IMR-90 (cell line): ENCODE data around the gene PLEKHO2. TPM values are rescaled to one million over a fixed set of nuclear protein-coding genes. Genes with fewer than 3 reads are reported as not detected.
A peak's percentile ranks its signal among the peaks of the same experiment; 100 is the strongest.

Experiments used
- ATAC-seq: fragments of 200-7000 bp; cut with Tn5 transposase; 2 replicates; pipeline ENCODE4 v1.9.1; 2020; ENCODE audit warnings: low read depth, mild to moderate bottlenecking, moderate library complexity
- BruUV-seq: library from RNA; stranded (reverse); fragments of 400-500 nt; replicated peaks from 2 replicates; lab custom pipeline; 2021; lab: Mats Ljungman, UMichigan
- CTCF ChIA-PET: fragments of 300-600 bp; formaldehyde crosslinking; extraction: SDS; loops from one replicate; lab custom pipeline; 2021; ENCODE audit warnings: antibody characterized with exemption; lab: Yijun Ruan, JAX
- POLR2A ChIA-PET: fragments of 300-600 bp; sonication (Branson Sonifier 250); formaldehyde crosslinking; loops from one replicate; lab custom pipeline; 2022; ENCODE audit warnings: antibody characterized with exemption; ENCODE audit not compliant: unreplicated experiment; lab: Charles Lee
- DNase-seq: peaks from one replicate; pipeline ENCODE4 v3.0.0; 2013
- H2AFZ ChIP-seq: replicated peaks from 2 replicates; pipeline ENCODE3; 2013; ENCODE audit warnings: low read length, mild to moderate bottlenecking; ENCODE audit not compliant: poor library complexity
- H2AK5ac ChIP-seq: 2 replicates; pipeline ENCODE4 v1.6.1; 2013; ENCODE audit warnings: low read depth, low read length, inconsistent platforms
- H2AK9ac ChIP-seq: replicated peaks from 2 replicates; pipeline ENCODE3; 2013; ENCODE audit warnings: mild to moderate bottlenecking, low read depth, low read length, moderate library complexity; ENCODE audit not compliant: poor library complexity
- H2BK120ac ChIP-seq: 2 replicates; pipeline ENCODE4 v1.6.1; 2013; ENCODE audit warnings: low read depth, low read length, inconsistent platforms
- H2BK15ac ChIP-seq: 3 replicates; pipeline ENCODE4 v1.6.1; 2013; ENCODE audit warnings: low read depth, low read length, inconsistent platforms
- H2BK20ac ChIP-seq: 2 replicates; pipeline ENCODE4 v1.6.1; 2013; ENCODE audit warnings: low read depth, mild to moderate bottlenecking, inconsistent platforms, low read length, moderate library complexity
- H2BK5ac ChIP-seq: 2 replicates; pipeline ENCODE4 v1.6.1; 2013; ENCODE audit warnings: mild to moderate bottlenecking, low read depth, low read length, inconsistent platforms; ENCODE audit not compliant: poor library complexity, severe bottlenecking
- H3K14ac ChIP-seq: replicated peaks from 2 replicates; pipeline ENCODE4 v1.6.1; 2013; ENCODE audit warnings: low read depth, low read length, inconsistent platforms
- H3K18ac ChIP-seq: 2 replicates; pipeline ENCODE4 v1.6.1; 2013; ENCODE audit warnings: low read depth, low read length, control low read depth
- H3K23ac ChIP-seq: 2 replicates; pipeline ENCODE4 v1.6.1; 2013; ENCODE audit warnings: low read depth, low read length, inconsistent platforms
- H3K27ac ChIP-seq: 2 replicates; pipeline ENCODE4 v1.5.1; 2013; ENCODE audit warnings: mild to moderate bottlenecking, control low read depth, low read length; ENCODE audit not compliant: insufficient read depth
- H3K27me3 ChIP-seq: 2 replicates; pipeline ENCODE4 v1.6.1; 2013; ENCODE audit warnings: low read length; ENCODE audit not compliant: control insufficient read depth, insufficient read depth
- H3K36me3 ChIP-seq: 2 replicates; pipeline ENCODE4 v1.6.1; 2013; ENCODE audit warnings: low read length, mixed read lengths; ENCODE audit not compliant: control insufficient read depth, insufficient read depth
- H3K4ac ChIP-seq: 2 replicates; pipeline ENCODE4 v1.6.1; 2013; ENCODE audit warnings: low read depth, low read length, inconsistent platforms
- H3K4me1 ChIP-seq: 2 replicates; pipeline ENCODE4 v1.6.1; 2013; ENCODE audit warnings: low read length, mixed read lengths; ENCODE audit not compliant: control insufficient read depth, insufficient read depth
- H3K4me2 ChIP-seq: 2 replicates; pipeline ENCODE4 v1.6.1; 2013; ENCODE audit warnings: low read depth, mild to moderate bottlenecking, control low read depth, low read length, moderate library complexity
- H3K4me3 ChIP-seq: 2 replicates; pipeline ENCODE4 v1.5.1; 2013; ENCODE audit warnings: low read depth, mild to moderate bottlenecking, control low read depth, low read length, moderate library complexity; ENCODE audit not compliant: insufficient read depth
- H3K56ac ChIP-seq: 2 replicates; pipeline ENCODE4 v1.6.1; 2013; ENCODE audit warnings: low read length, inconsistent platforms; ENCODE audit not compliant: insufficient read depth; ENCODE audit errors: extremely low read depth
- H3K79me1 ChIP-seq, 2 experiments: 2 replicates each; pipeline ENCODE4 v1.6.1; 2013; ENCODE audit warnings: low read length in 2 of 2, inconsistent platforms in 1 of 2, low read depth in 1 of 2
- H3K9ac ChIP-seq: 2 replicates; pipeline ENCODE4 v1.6.1; 2013; ENCODE audit warnings: low read depth, low read length, control low read depth
- H3K9me1 ChIP-seq: 2 replicates; pipeline ENCODE4 v1.6.1; 2013; ENCODE audit warnings: low read length, inconsistent platforms; ENCODE audit not compliant: insufficient read depth
- H3K9me3 ChIP-seq: 2 replicates; pipeline ENCODE4 v1.6.1; 2013; ENCODE audit warnings: low read length; ENCODE audit not compliant: control insufficient read depth, insufficient read depth
- H4K20me1 ChIP-seq: 2 replicates; pipeline ENCODE4 v1.6.1; 2013; ENCODE audit warnings: low read length, inconsistent platforms; ENCODE audit not compliant: insufficient read depth
- H4K5ac ChIP-seq: 2 replicates; pipeline ENCODE4 v1.6.1; 2013; ENCODE audit warnings: mild to moderate bottlenecking, low read depth, low read length, control low read depth
- H4K8ac ChIP-seq, 2 experiments: 2 replicates each; pipeline ENCODE4 v1.6.1; 2013; ENCODE audit warnings: low read depth in 2 of 2, low read length in 2 of 2, control low read depth in 1 of 2, inconsistent platforms in 1 of 2
- H4K91ac ChIP-seq: 2 replicates; pipeline ENCODE4 v1.6.1; 2013; ENCODE audit warnings: low read depth, low read length, inconsistent platforms; ENCODE audit not compliant: insufficient read depth
- CHD1 ChIP-seq: IDR thresholded peaks from 2 replicates; pipeline ENCODE4 v1.6.1; 2012; ENCODE audit warnings: low read depth, low read length, improper control_type of control experiment
- CTCF ChIP-seq: conservative IDR thresholded peaks from 2 replicates; pipeline ENCODE4 v1.5.1; 2012; ENCODE audit warnings: mild to moderate bottlenecking, low read depth, low read length, improper control_type of control experiment
- FOS ChIP-seq: fragments of 150-350 bp; IDR thresholded peaks from 2 replicates; pipeline ENCODE4 v1.6.1; 2016; ENCODE audit warnings: low read depth, low read length
- POLR2A ChIP-seq: IDR thresholded peaks from 2 replicates; pipeline ENCODE4 v1.6.1; 2012; ENCODE audit warnings: mild to moderate bottlenecking, low read depth, low read length
- SMC3 ChIP-seq: fragments of 150-350 bp; IDR thresholded peaks from 2 replicates; pipeline ENCODE4 v1.6.1; 2016; ENCODE audit warnings: low read depth, mild to moderate bottlenecking, antibody characterized with exemption, low read length, moderate library complexity
- WGBS, 2 experiments: methylation state at CpG; one replicate each; pipeline versions ENCODE4 v1.1.5 to v1.1.7; 2013; ENCODE audit warnings: missing lambda C conversion rate in 2 of 2; ENCODE audit not compliant: insufficient read length in 1 of 2; ENCODE audit errors: extremely low coverage in 2 of 2; 5-methylcytosine and 5-hydroxymethylcytosine counted together
- dilution Hi-C: fragments of 300-500 bp; cut with HindIII; formaldehyde crosslinking; loops from one replicate; pipeline ENCODE4 v1.14.3; 2018; ENCODE audit warnings: low sequenced_read_pairs; ENCODE audit not compliant: unreplicated experiment
- in situ Hi-C: fragments of 300-500 bp; cut with MboI; formaldehyde crosslinking; loops from 3 replicates; pipeline ENCODE4 v1.14.3; 2019; ENCODE audit warnings: low sequenced_read_pairs, inconsistent platforms, mixed read lengths
- intact Hi-C: fragments of 100-400 bp; cut with micrococcal nuclease; formaldehyde crosslinking; loops from 2 replicates; pipeline ENCODE4 v1.10.0; 2022
- polyA plus RNA-seq, 3 experiments: library from polyadenylated mRNA; depleted of rRNA; stranded (reverse); fragments of >200 nt; gene quantifications; 2 replicates each; pipeline ENCODE4 v1.2.3, GENCODE V29; 2012; ENCODE audit warnings: low replicate concordance in 1 of 3
- total RNA-seq: library from RNA; depleted of rRNA; stranded (reverse); fragments of >200 nt; gene quantifications from 2 replicates; pipeline ENCODE4 v1.2.3, GENCODE V29; 2012
- TF ChIP-seq, protein P1 (sequence below): fragments of 150-350 bp; IDR thresholded peaks from 2 replicates; pipeline ENCODE4 v1.6.1; 2016; ENCODE audit warnings: low read depth, mild to moderate bottlenecking, low read length, moderate library complexity, borderline replicate concordance

Gene PLEKHO2
- total and polyA plus RNA-seq, 2 of the 4 experiments (the other 2 are of a cell fraction): 19.0 to 22.5 TPM

DNA sequence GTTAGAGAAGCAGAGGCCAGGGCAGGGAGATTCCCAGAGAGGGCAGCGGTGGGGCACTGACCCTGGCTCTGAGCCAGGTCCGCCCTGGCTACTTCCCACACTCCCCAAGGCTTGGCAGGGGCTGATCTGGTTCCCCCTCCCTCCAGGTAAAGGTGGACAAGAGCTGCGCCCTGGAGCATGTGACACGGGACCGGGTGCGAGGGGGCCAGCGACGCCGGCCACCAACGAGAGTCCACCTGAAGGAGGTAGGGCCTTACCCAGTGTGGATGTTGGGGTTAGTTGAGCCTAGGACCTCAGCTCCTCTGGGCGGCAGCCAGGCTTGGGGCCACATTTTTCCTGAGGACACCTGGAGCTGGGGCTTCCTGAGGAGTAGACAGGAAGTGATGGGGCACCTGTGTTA, 19.6 kb downstream of the PLEKHO2 start:
- peaks cover 68% of the 10 kb centered on the region for H3K36me3 ChIP-seq
- ChIA-PET POLR2A (no interaction called here), CTCF (no interaction called here)
- H2BK15ac ChIP-seq: no peak overlapping the region
- peaks cover 49 to 88% of the 10 kb centered on the region in 2 experiments for H3K79me1 ChIP-seq
- peaks cover 59% of the 10 kb centered on the region for H3K4me1 ChIP-seq
- peaks cover 51% of the 10 kb centered on the region for H3K9me1 ChIP-seq
- H4K20me1 ChIP-seq: peaks cover 27% of the 10 kb centered on the region
- no peak for ATAC-seq
- H3K9ac ChIP-seq: no peak overlapping the region
- H3K4me2 ChIP-seq: no peak overlapping the region
- no peak overlapping the region for H3K4ac ChIP-seq
- no peak overlapping the region; the same call in 1 of the 2 replicates for H4K5ac ChIP-seq
- H3K9me3 ChIP-seq: no peaks in the 10 kb centered on the region
- H2AK9ac ChIP-seq: peak overlapping the region; percentile 48
- H3K14ac ChIP-seq: no peak overlapping the region; the same call in 1 of the 2 replicates
- no peak overlapping the region for H2BK20ac ChIP-seq
- H3K23ac ChIP-seq: no peak overlapping the region
- H3K56ac ChIP-seq: no peak overlapping the region
- intact Hi-C loops: no loop called here
- H3K18ac ChIP-seq: no peak overlapping the region
- BruUV-seq: no TSS peak
- H4K8ac ChIP-seq: no peak overlapping the region; a peak in 1 of 4 replicates
- no peaks in the 10 kb centered on the region for H3K27me3 ChIP-seq
- dilution Hi-C loops: no loop called here
- WGBS, 2 experiments: 94% methylated on average over 7 of the region's 11 CpGs; no CpG with 5 or more reads in 1 of the 2 experiments
- H4K91ac ChIP-seq: no peak overlapping the region
- H3K27ac ChIP-seq: peak overlapping the region; percentile 27; the same call in 1 of the 2 replicates
- no peak overlapping the region for H2BK120ac ChIP-seq
- TF ChIP-seq FOS (no peak), POLR2A (no peak), CHD1 (no peak), CTCF (no peak), SMC3 (no peak)
- TF ChIP-seq, protein P1, sequence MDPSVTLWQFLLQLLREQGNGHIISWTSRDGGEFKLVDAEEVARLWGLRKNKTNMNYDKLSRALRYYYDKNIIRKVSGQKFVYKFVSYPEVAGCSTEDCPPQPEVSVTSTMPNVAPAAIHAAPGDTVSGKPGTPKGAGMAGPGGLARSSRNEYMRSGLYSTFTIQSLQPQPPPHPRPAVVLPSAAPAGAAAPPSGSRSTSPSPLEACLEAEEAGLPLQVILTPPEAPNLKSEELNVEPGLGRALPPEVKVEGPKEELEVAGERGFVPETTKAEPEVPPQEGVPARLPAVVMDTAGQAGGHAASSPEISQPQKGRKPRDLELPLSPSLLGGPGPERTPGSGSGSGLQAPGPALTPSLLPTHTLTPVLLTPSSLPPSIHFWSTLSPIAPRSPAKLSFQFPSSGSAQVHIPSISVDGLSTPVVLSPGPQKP: no peak
- H2AK5ac ChIP-seq: peak overlapping the region; percentile 13; the same call in 1 of the 2 replicates
- H2AFZ ChIP-seq: no peak overlapping the region
- in situ Hi-C loops: no loop called here
- peak overlapping the region; percentile 2 for H2BK5ac ChIP-seq
- no peak for DNase-seq
- no peak overlapping the region for H3K4me3 ChIP-seq
